WTC11 (cell line): Measurements from ENCODE around the gene NUDT3. TPM values are rescaled to one million over a fixed set of nuclear protein-coding genes. Genes with fewer than 3 reads are reported as not detected.
A peak's percentile ranks its signal among the peaks of the same experiment; 100 is the strongest.

Source experiments
- ATAC-seq: fragments of 200-7000 bp; cut with Tn5 transposase; 2 replicates; pipeline ENCODE4 v1.10.0; 2021; ENCODE audit warnings: mild to moderate bottlenecking, moderate library complexity
- CTCF ChIA-PET: fragments of 300-600 bp; sonication (Branson Sonifier 250); formaldehyde crosslinking; loops from one replicate; lab custom pipeline; 2021; ENCODE audit warnings: antibody characterized with exemption; lab: Charles Lee
- POLR2A ChIA-PET: fragments of 350-600 bp; sonication (Branson Sonifier 250); formaldehyde crosslinking; loops from one replicate; lab custom pipeline; 2021; ENCODE audit warnings: antibody characterized with exemption; lab: Charles Lee
- DNase-seq: peaks from one replicate; pipeline ENCODE4 v3.0.0; 2021; ENCODE audit warnings: low spot score
- H3K27ac Mint-ChIP-seq: 2 replicates; pipeline ENCODE4 v1.8.0; 2021; ENCODE audit warnings: mixed read lengths
- H3K27me3 Mint-ChIP-seq: 2 replicates; pipeline ENCODE4 v1.8.0; 2021; ENCODE audit warnings: low read depth, mild to moderate bottlenecking, moderate library complexity, mixed read lengths
- H3K36me3 Mint-ChIP-seq: 2 replicates; pipeline ENCODE4 v1.8.0; 2021; ENCODE audit warnings: mixed read lengths
- H3K4me1 Mint-ChIP-seq: 2 replicates; pipeline ENCODE4 v1.8.0; 2022; ENCODE audit warnings: mixed read lengths
- H3K4me3 Mint-ChIP-seq: 2 replicates; pipeline ENCODE4 v1.8.0; 2021; ENCODE audit warnings: mild to moderate bottlenecking, moderate library complexity, mixed read lengths
- H3K9me3 Mint-ChIP-seq: 2 replicates; pipeline ENCODE4 v1.8.0; 2021; ENCODE audit warnings: mixed read lengths
- ATF1 ChIP-seq: sonication (generic); formaldehyde crosslinking; IDR thresholded peaks from 2 replicates; pipeline ENCODE4 v1.8.1; 2023; ENCODE audit warnings: mild to moderate bottlenecking, moderate library complexity, missing genetic modification reagents
- ATF3 ChIP-seq: sonication (generic); formaldehyde crosslinking; conservative IDR thresholded peaks from 2 replicates; pipeline ENCODE4 v1.8.1; 2022; ENCODE audit warnings: mild to moderate bottlenecking, missing genetic modification reagents
- CDX4 ChIP-seq: fragments of 250-450 bp; sonication (Bioruptor Pico); IDR thresholded peaks from 2 replicates; pipeline ENCODE4 v1.9.0; 2021; ENCODE audit warnings: moderate library complexity, mild to moderate bottlenecking, inconsistent platforms, borderline replicate concordance
- GABPB1 ChIP-seq: sonication (generic); formaldehyde crosslinking; IDR thresholded peaks from 2 replicates; pipeline ENCODE4 v1.8.1; 2023; ENCODE audit warnings: mild to moderate bottlenecking, missing genetic modification reagents
- HMGA2 ChIP-seq: fragments of 250-450 bp; sonication (Bioruptor Pico); IDR thresholded peaks from 2 replicates; pipeline ENCODE4 v1.4.0; 2021; ENCODE audit warnings: mild to moderate bottlenecking, moderate library complexity
- JUN ChIP-seq: sonication (generic); formaldehyde crosslinking; IDR thresholded peaks from 2 replicates; pipeline ENCODE4 v1.8.0; 2023; ENCODE audit warnings: mild to moderate bottlenecking, missing genetic modification reagents
- NFYB ChIP-seq: sonication (generic); formaldehyde crosslinking; conservative IDR thresholded peaks from 2 replicates; pipeline ENCODE4 v1.8.0; 2022; ENCODE audit warnings: low read depth, missing genetic modification reagents
- NR1H2 ChIP-seq: sonication (generic); formaldehyde crosslinking; IDR thresholded peaks from 2 replicates; pipeline ENCODE4 v1.9.0; 2021; ENCODE audit warnings: mild to moderate bottlenecking, moderate library complexity, missing genetic modification reagents
- PRRX2 ChIP-seq: fragments of 250-450 bp; sonication (Bioruptor Pico); IDR thresholded peaks from 2 replicates; pipeline ENCODE4 v1.8.0; 2021; ENCODE audit warnings: mild to moderate bottlenecking
- SOX15 ChIP-seq: fragments of 250-450 bp; sonication (Bioruptor Pico); IDR thresholded peaks from 2 replicates; pipeline ENCODE4 v1.9.0; 2021; ENCODE audit warnings: mild to moderate bottlenecking
- SP1 ChIP-seq: sonication (generic); formaldehyde crosslinking; conservative IDR thresholded peaks from 2 replicates; pipeline ENCODE4 v1.8.1; 2022; ENCODE audit warnings: missing genetic modification reagents
- TP53 ChIP-seq: sonication (generic); formaldehyde crosslinking; IDR thresholded peaks from 2 replicates; pipeline ENCODE4 v1.8.1; 2023; ENCODE audit warnings: mild to moderate bottlenecking, missing genetic modification reagents
- USF1 ChIP-seq: sonication (generic); formaldehyde crosslinking; IDR thresholded peaks from 2 replicates; pipeline ENCODE4 v1.8.0; 2022; ENCODE audit warnings: mild to moderate bottlenecking, missing genetic modification reagents
- ZBTB21 ChIP-seq: sonication (generic); formaldehyde crosslinking; IDR thresholded peaks from 2 replicates; pipeline ENCODE4 v1.8.1; 2023; ENCODE audit warnings: mild to moderate bottlenecking, missing genetic modification reagents, borderline replicate concordance
- ZBTB43 ChIP-seq: sonication (generic); formaldehyde crosslinking; IDR thresholded peaks from 2 replicates; pipeline ENCODE4 v1.8.1; 2023; ENCODE audit warnings: mild to moderate bottlenecking, missing genetic modification reagents
- ZNF416 ChIP-seq: fragments of 250-450 bp; sonication (Bioruptor Pico); IDR thresholded peaks from 2 replicates; pipeline ENCODE4 v1.9.0; 2021; ENCODE audit warnings: mild to moderate bottlenecking, inconsistent platforms
- ZNF423 ChIP-seq: fragments of 250-450 bp; sonication (Bioruptor Pico); IDR thresholded peaks from 2 replicates; pipeline ENCODE4 v2.1.2; 2022; ENCODE audit warnings: mild to moderate bottlenecking, moderate library complexity
- ZNF425 ChIP-seq: fragments of 250-450 bp; sonication (Bioruptor Pico); conservative IDR thresholded peaks from 2 replicates; pipeline ENCODE4 v1.9.0; 2021; ENCODE audit warnings: mild to moderate bottlenecking
- ZSCAN18 ChIP-seq: fragments of 250-450 bp; sonication (Bioruptor Pico); IDR thresholded peaks from 2 replicates; pipeline ENCODE4 v2.1.2; 2022; ENCODE audit warnings: mild to moderate bottlenecking, moderate library complexity
- total RNA-seq: library from RNA; stranded (reverse); gene quantifications from 3 replicates; pipeline ENCODE4 v1.2.3, GENCODE V29; 2021

Gene NUDT3
- total RNA-seq, 1 experiment from 2014 or later = 30.0 TPM

GRCh38 chr6:34441526-34441925 lies 49.1 kb upstream of the NUDT3 start (continued):
- no peak for TF ChIP-seq ZBTB43
- no peak for TF ChIP-seq SOX15 (CRISPR knock-in tag)
- no peak for TF ChIP-seq ZNF416
- no peak for TF ChIP-seq HMGA2 (CRISPR knock-in tag)
- TF ChIP-seq USF1 (CRISPR knock-in tag) = no peak
- TF ChIP-seq TP53 (CRISPR knock-in tag) = no peak
- TF ChIP-seq CDX4 (CRISPR knock-in tag) = no peak
- TF ChIP-seq ZNF423 (CRISPR knock-in tag) = no peak
- TF ChIP-seq JUN (CRISPR knock-in tag) = no peak

- no peaks in the 10 kb centered on the region for H3K4me1 Mint-ChIP-seq
- no peak for DNase-seq
- peaks cover 16% of the 10 kb centered on the region for H3K36me3 Mint-ChIP-seq
- no peak overlapping the region for H3K27ac Mint-ChIP-seq
- TF ChIP-seq ATF1 (no peak), PRRX2 (CRISPR knock-in tag) (no peak), NFYB (peak; percentile 42), ZNF425 (CRISPR knock-in tag) (no peak)
- H3K4me3 Mint-ChIP-seq = no peak overlapping the region
- CTCF ChIA-PET = no interaction called here
- no peak for ATAC-seq
- H3K27me3 Mint-ChIP-seq = no peaks in the 10 kb centered on the region; the same call in 1 of the 2 replicates
- POLR2A ChIA-PET = no interaction called here
- H3K9me3 Mint-ChIP-seq = peaks cover 30% of the 10 kb centered on the region
Measured at GRCh38 chr6:34439442-34439841, 47.0 kb upstream of the NUDT3 start.

- no peak for ATAC-seq
Measured at GRCh38 chr6:34438705-34439104, 46.2 kb upstream of the NUDT3 start.

More at GRCh38 chr6:34438705-34439104, 46.2 kb upstream of the NUDT3 start:
- no peaks in the 10 kb centered on the region for H3K4me1 Mint-ChIP-seq
- DNase-seq = no peak
- ChIA-PET POLR2A (no interaction called here), CTCF (no interaction called here)
- no peak overlapping the region for H3K27ac Mint-ChIP-seq
- H3K36me3 Mint-ChIP-seq = peaks cover 16% of the 10 kb centered on the region
- peaks cover 30% of the 10 kb centered on the region for H3K9me3 Mint-ChIP-seq
- H3K27me3 Mint-ChIP-seq = no peaks in the 10 kb centered on the region; the same call in 1 of the 2 replicates
- no peak overlapping the region for H3K4me3 Mint-ChIP-seq
- no peak for TF ChIP-seq NR1H2 (CRISPR knock-in tag)
- TF ChIP-seq SOX15 (CRISPR knock-in tag) = no peak
- TF ChIP-seq CDX4 (CRISPR knock-in tag) = no peak
- TF ChIP-seq ATF3 (CRISPR knock-in tag) = no peak
- TF ChIP-seq SP1 (CRISPR knock-in tag) = no peak
- TF ChIP-seq ZSCAN18 (CRISPR knock-in tag) = no peak
- TF ChIP-seq GABPB1 (CRISPR knock-in tag) = no peak
- no peak for TF ChIP-seq ZBTB21 (CRISPR knock-in tag)
